A549 (cell line): ENCODE results near the gene DACT3. TPM values are rescaled to one million over a fixed set of nuclear protein-coding genes. Genes with fewer than 3 reads are reported as not detected.
"Not testable (repeated sequence)": the region's sequence is repeated elsewhere in the genome, so short reads cannot be mapped to it uniquely, and the experiment has no call there.

Experiments
- ATAC-seq, 2 experiments: fragments of 200-7000 bp in 1 of 2; fragments of >200 bp in 1 of 2; cut with Nextera tagmentation in 1 of 2; cut with Tn5 transposase in 1 of 2; 3 replicates each; pipeline versions ENCODE4 v1.8.0 to v1.9.1; 2018 to 2020; ENCODE audit warnings: mild to moderate bottlenecking in 1 of 2, moderate library complexity in 1 of 2
- CTCF ChIA-PET: fragments of 300-600 bp; sonication (Branson Sonifier 250); formaldehyde crosslinking; extraction: SDS; loops from one replicate; lab custom pipeline; 2021; ENCODE audit warnings: antibody characterized with exemption, inconsistent platforms; lab: Yijun Ruan, JAX
- POLR2A ChIA-PET: fragments of 350-600 bp; formaldehyde crosslinking; extraction: SDS; loops from one replicate; lab custom pipeline; 2021; ENCODE audit warnings: antibody characterized with exemption, inconsistent platforms; lab: Yijun Ruan, JAX
- DNase-seq, 2 experiments: peaks; one replicate each; pipeline versions ENCODE4 v3.0.0 to v3.0.0-alpha.2; 2011 to 2016; ENCODE audit warnings: low read depth in 1 of 2, low spot score in 1 of 2
- FAIRE-seq: peaks from 2 replicates; lab custom pipeline; 2011; peaks lifted over from hg19 to GRCh38; lab: Jason Lieb, UNC
- H3K27ac ChIP-seq, 2 experiments: fragments of >200 bp; sonication (Bioruptor Twin); formaldehyde crosslinking; 3 replicates each; pipeline ENCODE4 v1.5.1; 2016 to 2017
- H3K4me1 ChIP-seq: fragments of >200 bp; sonication (Bioruptor Twin); formaldehyde crosslinking; 3 replicates; pipeline ENCODE4 v1.6.1; 2016
- H3K4me2 ChIP-seq: fragments of >200 bp; sonication (Bioruptor Twin); formaldehyde crosslinking; 3 replicates; pipeline ENCODE4 v1.6.1; 2016
- H3K4me3 ChIP-seq: fragments of >200 bp; sonication (Bioruptor Twin); formaldehyde crosslinking; 3 replicates; pipeline ENCODE4 v1.5.1; 2016
- H3K9me3 ChIP-seq: fragments of >200 bp; sonication (Bioruptor Twin); formaldehyde crosslinking; 3 replicates; pipeline ENCODE4 v1.6.1; 2016
- CBX8 ChIP-seq: fragments of 200-600 bp; sonication (generic); IDR thresholded peaks from 2 replicates; pipeline ENCODE4 v1.6.1; 2016
- CEBPB ChIP-seq, 2 experiments: fragments of >200 bp in 1 of 2; sonication (Bioruptor Twin) in 1 of 2; formaldehyde crosslinking in 1 of 2; IDR thresholded peaks; 2 replicates each; pipeline ENCODE4 v1.6.1; 2012 to 2016
- EHF ChIP-seq: fragments of 250-450 bp; sonication (Bioruptor Pico); IDR thresholded peaks from 2 replicates; pipeline ENCODE4 v1.5.0; 2020; ENCODE audit warnings: mild to moderate bottlenecking
- EHMT2 ChIP-seq: fragments of 200-600 bp; sonication (generic); IDR thresholded peaks from 2 replicates; pipeline ENCODE4 v1.6.1; 2016; ENCODE audit warnings: antibody characterized with exemption, low read depth, mild to moderate bottlenecking, moderate library complexity
- ELK1 ChIP-seq: fragments of 150-350 bp; IDR thresholded peaks from 2 replicates; pipeline ENCODE4 v1.6.1; 2014; ENCODE audit warnings: low read depth, mild to moderate bottlenecking, low read length
- ESRRA ChIP-seq: fragments of 150-350 bp; IDR thresholded peaks from 2 replicates; pipeline ENCODE4 v1.6.1; 2014; ENCODE audit warnings: mild to moderate bottlenecking, low read length, borderline replicate concordance
- FOSB ChIP-seq: fragments of 250-450 bp; sonication (Bioruptor Pico); IDR thresholded peaks from 2 replicates; pipeline ENCODE4 v1.5.0; 2020; ENCODE audit warnings: mild to moderate bottlenecking, moderate library complexity
- FOXS1 ChIP-seq: fragments of 250-450 bp; sonication (Bioruptor Pico); IDR thresholded peaks from 2 replicates; pipeline ENCODE4 v1.5.0; 2020; ENCODE audit warnings: mild to moderate bottlenecking, moderate library complexity
- HEYL ChIP-seq: fragments of 250-450 bp; sonication (Bioruptor Pico); IDR thresholded peaks from 2 replicates; pipeline ENCODE4 v1.8.0; 2021; ENCODE audit warnings: mild to moderate bottlenecking, moderate library complexity
- HOXB13 ChIP-seq: fragments of 250-450 bp; sonication (Bioruptor Pico); IDR thresholded peaks from 2 replicates; pipeline ENCODE4 v1.5.0; 2020; ENCODE audit warnings: low read depth, mild to moderate bottlenecking, moderate library complexity
- JUN ChIP-seq, 2 experiments: fragments of >200 bp; sonication (Bioruptor Twin); formaldehyde crosslinking; IDR thresholded peaks; 2 replicates in 1 of 2; 3 replicates in 1 of 2; pipeline ENCODE4 v1.6.1; 2016 to 2017
- KDM1A ChIP-seq: fragments of 200-600 bp; sonication (generic); IDR thresholded peaks from 2 replicates; pipeline ENCODE4 v1.6.1; 2016; ENCODE audit warnings: low read depth, mild to moderate bottlenecking
- KDM5A ChIP-seq: fragments of 200-600 bp; sonication (generic); IDR thresholded peaks from 2 replicates; pipeline ENCODE4 v1.6.1; 2016; ENCODE audit warnings: antibody characterized with exemption, mild to moderate bottlenecking
- MAFK ChIP-seq: fragments of 450-650 bp; IDR thresholded peaks from 2 replicates; pipeline ENCODE4 v1.6.1; 2014; ENCODE audit not compliant: partially characterized antibody
- MYC ChIP-seq: IDR thresholded peaks from 2 replicates; pipeline ENCODE4 v1.6.1; 2012; ENCODE audit warnings: mild to moderate bottlenecking, inconsistent platforms, low read length, improper control_type of control experiment, borderline replicate concordance
- NFE2L2 ChIP-seq: fragments of 150-350 bp; conservative IDR thresholded peaks from 2 replicates; pipeline ENCODE4 v1.6.1; 2014; ENCODE audit warnings: low read length
- NR3C1 ChIP-seq: fragments of >200 bp; sonication (Bioruptor Twin); formaldehyde crosslinking; IDR thresholded peaks from 3 replicates; pipeline ENCODE4 v1.6.1; 2017
- PHF8 ChIP-seq: fragments of 200-600 bp; sonication (generic); IDR thresholded peaks from 2 replicates; pipeline ENCODE4 v1.6.1; 2016; ENCODE audit warnings: low read depth, mild to moderate bottlenecking, antibody characterized with exemption, moderate library complexity, borderline replicate concordance
- POLR2AphosphoS2 ChIP-seq: conservative IDR thresholded peaks from 2 replicates; pipeline ENCODE4 v1.6.1; 2012; ENCODE audit warnings: low read length, improper control_type of control experiment, inconsistent platforms
- RFX5 ChIP-seq: fragments of 450-650 bp; IDR thresholded peaks from 2 replicates; pipeline ENCODE4 v1.7.1; 2014; ENCODE audit warnings: antibody characterized with exemption, mild to moderate bottlenecking, moderate library complexity
- SREBF2 ChIP-seq: fragments of 450-650 bp; IDR thresholded peaks from 2 replicates; pipeline ENCODE4 v1.6.1; 2014; ENCODE audit warnings: mild to moderate bottlenecking, moderate library complexity
- TP53 ChIP-seq: fragments of 250-450 bp; sonication (Bioruptor Pico); IDR thresholded peaks from 2 replicates; pipeline ENCODE4 v1.5.0; 2021; ENCODE audit warnings: mild to moderate bottlenecking, moderate library complexity
- USF2 ChIP-seq: fragments of 450-650 bp; IDR thresholded peaks from 2 replicates; pipeline ENCODE4 v1.6.1; 2014; ENCODE audit warnings: antibody characterized with exemption
- ZFP36 ChIP-seq: fragments of 450-650 bp; IDR thresholded peaks from 2 replicates; pipeline ENCODE4 v1.6.1; 2014; ENCODE audit warnings: borderline replicate concordance; ENCODE audit not compliant: partially characterized antibody
- WGBS: methylation state at CpG from one replicate; pipeline ENCODE4 v1.1.6; 2017; ENCODE audit errors: missing lambda C conversion rate; 5-methylcytosine and 5-hydroxymethylcytosine counted together
- polyA plus RNA-seq, 4 experiments: library from polyadenylated mRNA; depleted of rRNA in 3 of 4; stranded (reverse); fragments of >200 nt; fragmentation: RNase III in 1 of 4; extraction: RNeasy Plus Mini Kit Qiagen cat#74134 plus additional on column Dnase treatment in 1 of 4; gene quantifications; 2 replicates in 3 of 4; 3 replicates in 1 of 4; pipeline ENCODE4 v1.2.3, GENCODE V29; 2011 to 2017
- TF ChIP-seq, protein P1 (sequence below): fragments of >200 bp; sonication (Bioruptor Twin); formaldehyde crosslinking; IDR thresholded peaks from 2 replicates; pipeline ENCODE4 v1.6.1; 2016
- TF ChIP-seq, protein P2 (sequence below): fragments of >200 bp; sonication (Bioruptor Twin); formaldehyde crosslinking; IDR thresholded peaks from 3 replicates; pipeline ENCODE4 v1.6.1; 2016
- TF ChIP-seq, protein P3 (sequence below): IDR thresholded peaks from 2 replicates; pipeline ENCODE4 v1.6.1; 2012; ENCODE audit warnings: low read depth, borderline replicate concordance

Gene DACT3
- polyA plus RNA-seq, 2 of the 4 experiments (the other 2 are of a cell fraction), result 0.32 to 0.36 TPM

DNA sequence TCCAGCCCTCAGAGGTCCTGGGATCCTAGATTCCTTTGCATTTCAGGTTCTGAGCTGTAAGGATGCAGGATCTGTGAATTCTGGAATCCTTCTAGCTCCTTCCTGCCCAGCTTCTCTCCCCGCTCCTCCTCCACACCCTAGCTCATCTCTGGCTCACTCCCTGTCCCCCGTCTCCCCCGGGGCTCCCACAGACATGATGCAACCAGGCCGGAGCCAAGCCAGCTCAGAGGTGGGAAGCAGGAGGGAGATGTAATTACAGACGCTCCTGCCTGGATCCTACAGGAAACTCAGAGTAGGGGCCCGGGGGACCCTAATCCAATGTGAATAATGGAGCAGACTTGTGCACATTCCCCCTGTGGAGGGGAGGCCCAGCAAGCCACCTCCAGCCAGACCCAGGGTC lies 29.5 kb downstream of the DACT3 start (continued):
- TF ChIP-seq, protein P1, sequence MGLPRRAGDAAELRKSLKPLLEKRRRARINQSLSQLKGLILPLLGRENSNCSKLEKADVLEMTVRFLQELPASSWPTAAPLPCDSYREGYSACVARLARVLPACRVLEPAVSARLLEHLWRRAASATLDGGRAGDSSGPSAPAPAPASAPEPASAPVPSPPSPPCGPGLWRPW, result no peak
- TF ChIP-seq SREBF2 (no peak), MYC (no peak), CEBPB (IDR thresholded peaks at IDR 0.05) (no peak), RFX5 (no peak)

GRCh38 chr19:46630586-46631205 lies 30.3 kb downstream of the DACT3 start:
- Histone ChIP-seq H3K9me3 (no peaks in the 10 kb centered on the region), H3K4me1 (peaks cover 19% of the 10 kb centered on the region), H3K4me2 (no peak overlapping the region), H3K4me3 (no peak overlapping the region), H3K27ac (0 out of 6 replicates have a peak overlapping the region, but pooled peaks of 1 of the 2 experiments have one; percentile 5)
- ChIA-PET POLR2A (no interaction called here), CTCF (interaction anchor here (0.8 to 28.7 kb wide), 7 partner anchors 23 to 114 kb away, joined by 3 to 737 read pairs (median 3); partner anchors contain the start of genes CALM3 and DACT3)
- DNase-seq (no peak), FAIRE-seq (no peak), ATAC-seq (no peak)
- TF ChIP-seq ELK1 (no peak), HOXB13 (no peak), CBX8 (no peak), EHF (CRISPR knock-in tag) (no peak), TP53 (CRISPR knock-in tag) (no peak), NR3C1 (no peak), ESRRA (no peak)
- TF ChIP-seq, protein P2, sequence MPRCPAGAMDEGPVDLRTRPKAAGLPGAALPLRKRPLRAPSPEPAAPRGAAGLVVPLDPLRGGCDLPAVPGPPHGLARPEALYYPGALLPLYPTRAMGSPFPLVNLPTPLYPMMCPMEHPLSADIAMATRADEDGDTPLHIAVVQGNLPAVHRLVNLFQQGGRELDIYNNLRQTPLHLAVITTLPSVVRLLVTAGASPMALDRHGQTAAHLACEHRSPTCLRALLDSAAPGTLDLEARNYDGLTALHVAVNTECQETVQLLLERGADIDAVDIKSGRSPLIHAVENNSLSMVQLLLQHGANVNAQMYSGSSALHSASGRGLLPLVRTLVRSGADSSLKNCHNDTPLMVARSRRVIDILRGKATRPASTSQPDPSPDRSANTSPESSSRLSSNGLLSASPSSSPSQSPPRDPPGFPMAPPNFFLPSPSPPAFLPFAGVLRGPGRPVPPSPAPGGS, result no peak
- TF ChIP-seq, protein P3, sequence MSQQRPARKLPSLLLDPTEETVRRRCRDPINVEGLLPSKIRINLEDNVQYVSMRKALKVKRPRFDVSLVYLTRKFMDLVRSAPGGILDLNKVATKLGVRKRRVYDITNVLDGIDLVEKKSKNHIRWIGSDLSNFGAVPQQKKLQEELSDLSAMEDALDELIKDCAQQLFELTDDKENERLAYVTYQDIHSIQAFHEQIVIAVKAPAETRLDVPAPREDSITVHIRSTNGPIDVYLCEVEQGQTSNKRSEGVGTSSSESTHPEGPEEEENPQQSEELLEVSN, result no peak
- 88% methylated on average over 14 of the region's 14 CpGs for WGBS

GRCh38 chr19:46629546-46630025 lies 31.4 kb downstream of the DACT3 start:
- 90% methylated on average over 15 of the region's 15 CpGs for WGBS
- ATAC-seq (no peak), DNase-seq (no peak), FAIRE-seq (no peak)
- H3K4me1 ChIP-seq, result peaks cover 23% of the 10 kb centered on the region
- CTCF ChIA-PET, result interaction anchor here (0.8 to 28.7 kb wide), 4 partner anchors 13 to 113 kb away, joined by 3 to 737 read pairs (median 102); partner anchors contain the start of genes CALM3 and DACT3
- POLR2A ChIA-PET, result interaction anchor here (0.6 kb wide), 1 partner anchor 484 kb away, joined by 9 read pairs; the partner anchor contains the start of gene ZC3H4
- H3K27ac ChIP-seq, result no peak overlapping the region
- H3K4me2 ChIP-seq, result no peak overlapping the region
- TF ChIP-seq MYC (no peak), ZFP36 (no peak), KDM1A (no peak), FOXS1 (CRISPR knock-in tag) (no peak), FOSB (CRISPR knock-in tag) (no peak), RFX5 (no peak), HOXB13 (no peak), KDM5A (no peak), PHF8 (no peak), NFE2L2 (no peak), SREBF2 (no peak), POLR2AphosphoS2 (no peak), HEYL (CRISPR knock-in tag) (no peak), EHMT2 (no peak), MAFK (no peak), JUN (IDR thresholded peaks at IDR 0.05) (no peak), ELK1 (no peak), USF2 (no peak), EHF (CRISPR knock-in tag) (no peak)
- H3K9me3 ChIP-seq, result no peaks in the 10 kb centered on the region
- no peak overlapping the region for H3K4me3 ChIP-seq

- FAIRE-seq, H3K4me3 ChIP-seq, POLR2A ChIA-PET, H3K4me2 ChIP-seq, ATAC-seq, DNase-seq, H3K9me3 ChIP-seq, H3K27ac ChIP-seq: not testable (repeated sequence)
- CTCF ChIA-PET, result interaction anchor here (0.8 to 28.7 kb wide), 5 partner anchors 13 to 44 kb away, joined by 3 to 737 read pairs (median 3); partner anchors contain the start of genes CALM3 and DACT3
- peaks cover 22% of the 10 kb centered on the region for H3K4me1 ChIP-seq
- 92% methylated on average over 7 of the region's 7 CpGs for WGBS
Measured at GRCh38 chr19:46628970-46629369, 32.0 kb downstream of the DACT3 start.
